Stimulated activated CD8-positive, alpha-beta memory T cell treated with anti-CD3 and anti-CD28 coated beads, Interleukin-4, amount 100 ng/mL, for 4 hours (primary cell): Measurements from ENCODE around the gene UGCG.
"Not testable (repeated sequence)": the region's sequence is repeated elsewhere in the genome, so short reads cannot be mapped to it uniquely, and the experiment has no call there.

Experiments used
- DNase-seq, 2 donors: peaks; one replicate each; pipeline ENCODE4 v3.0.0-alpha.2; 2020; ENCODE audit warnings: low read depth in 2 of 2, low spot score in 1 of 2

UGCG gene

GRCh38 chr9:111895996-111896941 is at the start of gene UGCG:
TSS of gene UGCG (plus strand) at chr9:111896814. CDS start at chr9:111897216, 402 bp downstream.
- peak; percentile 62 to 76 for DNase-seq

GRCh38 chr9:111851553-111851952 is 45.1 kb upstream of the UGCG start:
- DNase-seq = no peak

GRCh38 chr9:111852291-111852690 is 44.3 kb upstream of the UGCG start:
- DNase-seq = no peak

- no peak for DNase-seq
These were observed 43.2 kb upstream of the UGCG start for GRCh38 chr9:111853450-111853827.

- DNase-seq = no peak
These were observed 41.8 kb upstream of the UGCG start for GRCh38 chr9:111854799-111855198.

- no peak for DNase-seq
These were observed 38.9 kb upstream of the UGCG start for GRCh38 chr9:111857555-111858211.

GRCh38 chr9:111860443-111860842 is 36.2 kb upstream of the UGCG start:
- DNase-seq = no peak

GRCh38 chr9:111863636-111864035 is 33.0 kb upstream of the UGCG start:
- DNase-seq = no peak

GRCh38 chr9:111866976-111867375 is 29.6 kb upstream of the UGCG start:
- DNase-seq = no peak

- DNase-seq = no peak
These were observed 28.1 kb upstream of the UGCG start for GRCh38 chr9:111868475-111868874.

GRCh38 chr9:111870774-111871498 is 25.7 kb upstream of the UGCG start:
- no peak for DNase-seq

- DNase-seq = no peak
These were observed 25.1 kb upstream of the UGCG start for GRCh38 chr9:111871499-111871855.

GRCh38 chr9:111872886-111873285 is 23.7 kb upstream of the UGCG start:
- no peak for DNase-seq

- DNase-seq = no peak
These were observed 22.7 kb upstream of the UGCG start for GRCh38 chr9:111873901-111874300.

GRCh38 chr9:111874500-111874899 is 22.1 kb upstream of the UGCG start:
- no peak for DNase-seq

GRCh38 chr9:111875291-111875690 is 21.3 kb upstream of the UGCG start:
- not testable (repeated sequence) for DNase-seq

- DNase-seq = not testable (repeated sequence)
These were observed 20.9 kb upstream of the UGCG start for GRCh38 chr9:111875691-111876090.

- no peak for DNase-seq
These were observed 20.4 kb upstream of the UGCG start for GRCh38 chr9:111876179-111876578.

GRCh38 chr9:111877420-111877819 is 19.2 kb upstream of the UGCG start:
- no peak for DNase-seq

- no peak for DNase-seq
These were observed 17.7 kb upstream of the UGCG start for GRCh38 chr9:111878946-111879345.

GRCh38 chr9:111886983-111887718 is 9.5 kb upstream of the UGCG start:
- no peak for DNase-seq
